PFSK-1 (cell line): ENCODE measurements around the gene PEAK1.

Experiments
- FOXP2 ChIP-seq: optimal IDR thresholded peaks from 2 replicates; pipeline ENCODE3; 2011; ENCODE audit warnings: borderline replicate concordance, control low read depth, inconsistent platforms; ENCODE audit not compliant: insufficient read depth; ENCODE audit errors: extremely low read length, extremely low read depth
- POLR2AphosphoS5 ChIP-seq: IDR thresholded peaks from 2 replicates; pipeline ENCODE4 v1.6.1; 2012; ENCODE audit warnings: low read depth, mild to moderate bottlenecking, control low read depth, low read length, moderate library complexity
- SIN3A ChIP-seq: IDR thresholded peaks from 2 replicates; pipeline ENCODE4 v1.6.1; 2012; ENCODE audit warnings: mild to moderate bottlenecking, low read length, moderate library complexity, borderline replicate concordance; ENCODE audit not compliant: insufficient read depth
- TAF1 ChIP-seq: IDR thresholded peaks from 2 replicates; pipeline ENCODE4 v1.6.1; 2012; ENCODE audit warnings: low read length, control low read depth, borderline replicate concordance; ENCODE audit not compliant: insufficient read depth
- TF ChIP-seq, protein P1 (sequence below), 2 experiments: IDR thresholded peaks; 2 replicates each; pipeline versions ENCODE4 v1.6.1 to v1.8.0; 2011 to 2012; ENCODE audit warnings: low read depth in 2 of 2, low read length in 2 of 2, control low read depth in 1 of 2, inconsistent platforms in 1 of 2, mild to moderate bottlenecking in 1 of 2, moderate library complexity in 1 of 2; ENCODE audit not compliant: insufficient read depth in 1 of 2

The PEAK1 gene

DNA sequence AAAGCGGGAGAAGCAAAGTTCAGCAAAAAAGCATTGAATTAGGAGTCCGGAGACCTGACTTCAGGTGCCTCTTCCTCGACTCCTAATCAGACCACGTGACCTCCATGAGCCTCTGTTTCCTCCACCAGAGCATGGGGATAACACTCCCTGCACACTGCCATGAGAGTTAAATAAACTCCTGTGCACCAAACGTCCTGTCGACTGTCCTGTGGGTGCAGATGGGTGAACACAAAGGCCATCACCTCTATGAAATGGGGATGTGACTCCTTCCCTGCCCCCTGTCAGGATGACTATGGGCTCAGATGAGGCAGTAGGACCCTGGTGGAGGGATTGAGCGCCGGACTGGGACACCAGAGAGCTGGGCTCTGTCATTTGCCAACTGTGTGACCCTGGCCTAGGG lies 335.5 kb downstream of the PEAK1 start:
- TF ChIP-seq TAF1 (no peak), SIN3A (no peak), POLR2AphosphoS5 (no peak), FOXP2 (no peak)
- TF ChIP-seq, protein P1, sequence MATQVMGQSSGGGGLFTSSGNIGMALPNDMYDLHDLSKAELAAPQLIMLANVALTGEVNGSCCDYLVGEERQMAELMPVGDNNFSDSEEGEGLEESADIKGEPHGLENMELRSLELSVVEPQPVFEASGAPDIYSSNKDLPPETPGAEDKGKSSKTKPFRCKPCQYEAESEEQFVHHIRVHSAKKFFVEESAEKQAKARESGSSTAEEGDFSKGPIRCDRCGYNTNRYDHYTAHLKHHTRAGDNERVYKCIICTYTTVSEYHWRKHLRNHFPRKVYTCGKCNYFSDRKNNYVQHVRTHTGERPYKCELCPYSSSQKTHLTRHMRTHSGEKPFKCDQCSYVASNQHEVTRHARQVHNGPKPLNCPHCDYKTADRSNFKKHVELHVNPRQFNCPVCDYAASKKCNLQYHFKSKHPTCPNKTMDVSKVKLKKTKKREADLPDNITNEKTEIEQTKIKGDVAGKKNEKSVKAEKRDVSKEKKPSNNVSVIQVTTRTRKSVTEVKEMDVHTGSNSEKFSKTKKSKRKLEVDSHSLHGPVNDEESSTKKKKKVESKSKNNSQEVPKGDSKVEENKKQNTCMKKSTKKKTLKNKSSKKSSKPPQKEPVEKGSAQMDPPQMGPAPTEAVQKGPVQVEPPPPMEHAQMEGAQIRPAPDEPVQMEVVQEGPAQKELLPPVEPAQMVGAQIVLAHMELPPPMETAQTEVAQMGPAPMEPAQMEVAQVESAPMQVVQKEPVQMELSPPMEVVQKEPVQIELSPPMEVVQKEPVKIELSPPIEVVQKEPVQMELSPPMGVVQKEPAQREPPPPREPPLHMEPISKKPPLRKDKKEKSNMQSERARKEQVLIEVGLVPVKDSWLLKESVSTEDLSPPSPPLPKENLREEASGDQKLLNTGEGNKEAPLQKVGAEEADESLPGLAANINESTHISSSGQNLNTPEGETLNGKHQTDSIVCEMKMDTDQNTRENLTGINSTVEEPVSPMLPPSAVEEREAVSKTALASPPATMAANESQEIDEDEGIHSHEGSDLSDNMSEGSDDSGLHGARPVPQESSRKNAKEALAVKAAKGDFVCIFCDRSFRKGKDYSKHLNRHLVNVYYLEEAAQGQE (IDR thresholded peaks at IDR 0.05; ENCODE audit: insufficient read depth in 1 of 2, low read depth in 2 of 2, low read length in 2 of 2), result no peak

DNA sequence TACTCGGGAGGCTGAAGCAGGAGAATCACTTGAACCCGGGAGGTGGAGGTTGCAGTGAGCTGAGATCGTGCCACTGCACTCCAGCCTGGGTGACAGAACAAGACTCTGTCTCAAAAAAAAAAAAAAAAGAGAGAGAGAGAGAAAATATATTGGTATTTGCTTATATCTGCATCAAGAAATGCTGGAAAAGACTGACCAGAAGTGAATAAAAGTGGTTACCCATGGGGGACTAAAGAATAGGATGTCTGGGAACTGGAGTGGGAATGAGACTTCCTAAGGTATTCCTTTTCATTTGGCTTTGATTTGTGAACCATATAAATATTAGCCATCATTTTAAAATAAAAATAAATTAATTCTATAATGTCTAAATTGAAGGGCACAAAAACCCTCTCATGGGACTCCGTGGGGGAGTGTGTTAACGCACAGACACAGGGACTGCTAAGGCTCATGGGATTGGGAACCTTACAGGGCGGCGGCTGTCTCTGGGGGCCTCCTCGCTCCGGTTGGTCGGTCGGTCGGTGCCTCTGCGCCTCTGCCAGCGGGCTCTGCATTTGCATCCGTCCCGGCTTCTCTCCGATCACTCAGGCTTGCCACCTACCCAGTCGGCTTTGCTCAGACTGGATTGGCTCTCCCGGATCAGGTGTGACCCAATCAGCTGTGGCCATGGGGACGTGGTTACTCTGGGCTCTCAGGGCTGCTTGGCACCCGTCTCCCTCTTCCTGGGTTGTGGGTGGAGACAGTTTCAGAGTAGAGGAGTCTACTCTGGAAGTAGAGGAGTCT lies 336.3 kb downstream of the PEAK1 start:
- TF ChIP-seq SIN3A, result no peak

DNA sequence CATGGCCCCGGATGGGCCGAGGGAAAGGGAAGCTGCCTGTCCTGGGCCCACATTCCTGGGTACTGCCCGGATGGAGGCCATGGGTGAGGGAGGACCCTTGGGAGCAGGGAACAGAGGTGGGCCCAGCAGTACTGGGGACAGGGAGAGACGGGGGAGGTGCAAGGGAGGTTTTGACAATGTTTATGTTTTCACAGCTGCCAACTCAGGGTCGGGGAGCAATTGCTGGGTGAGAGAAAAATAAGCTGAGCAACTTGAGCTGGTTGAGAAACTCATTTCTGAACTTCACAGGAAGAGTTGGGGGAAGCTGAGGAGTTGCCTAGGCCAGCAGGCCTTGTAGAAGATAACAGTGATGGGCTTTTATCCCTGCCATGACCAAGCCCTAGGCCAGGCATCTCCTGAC lies 337.9 kb downstream of the PEAK1 start:
- TF ChIP-seq POLR2AphosphoS5 (no peak), FOXP2 (no peak), SIN3A (no peak), TAF1 (no peak)
- TF ChIP-seq, protein P1 (IDR thresholded peaks at IDR 0.05; ENCODE audit: insufficient read depth in 1 of 2, low read depth in 2 of 2, low read length in 2 of 2), result no peak

DNA sequence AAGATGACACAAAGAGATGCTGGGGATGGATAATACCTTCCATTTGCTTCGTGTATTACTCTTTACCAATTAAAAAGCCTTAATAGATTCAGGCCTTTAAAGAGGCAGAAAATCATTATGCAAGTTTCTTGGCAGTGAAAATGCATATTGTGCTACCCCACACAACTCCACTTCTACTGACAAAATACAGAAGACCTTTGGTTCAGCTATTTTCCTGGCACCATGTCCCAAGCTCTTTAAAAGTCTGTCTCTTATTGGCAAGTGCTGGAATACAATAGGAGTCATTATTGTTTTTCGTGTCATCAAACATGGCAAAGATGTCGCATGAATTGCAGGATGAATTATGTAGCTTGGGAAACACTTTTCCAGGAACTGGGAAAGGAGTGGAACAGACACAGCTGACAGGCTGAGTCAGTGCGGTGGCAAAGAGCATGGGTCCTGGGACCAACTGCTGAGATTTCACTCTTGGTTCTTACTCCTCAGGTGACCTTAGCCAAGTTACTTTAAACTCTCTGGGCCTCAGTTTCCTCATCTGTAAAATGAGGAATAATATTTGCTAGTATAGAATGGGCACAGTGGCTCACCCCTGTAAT lies 343.5 kb downstream of the PEAK1 start:
- no peak for TF ChIP-seq FOXP2
- TF ChIP-seq, protein P1 (IDR thresholded peaks at IDR 0.05; ENCODE audit: insufficient read depth in 1 of 2, low read depth in 2 of 2, low read length in 2 of 2), result no peak
- no peak for TF ChIP-seq SIN3A
- TF ChIP-seq POLR2AphosphoS5, result no peak
- TF ChIP-seq TAF1, result no peak

DNA sequence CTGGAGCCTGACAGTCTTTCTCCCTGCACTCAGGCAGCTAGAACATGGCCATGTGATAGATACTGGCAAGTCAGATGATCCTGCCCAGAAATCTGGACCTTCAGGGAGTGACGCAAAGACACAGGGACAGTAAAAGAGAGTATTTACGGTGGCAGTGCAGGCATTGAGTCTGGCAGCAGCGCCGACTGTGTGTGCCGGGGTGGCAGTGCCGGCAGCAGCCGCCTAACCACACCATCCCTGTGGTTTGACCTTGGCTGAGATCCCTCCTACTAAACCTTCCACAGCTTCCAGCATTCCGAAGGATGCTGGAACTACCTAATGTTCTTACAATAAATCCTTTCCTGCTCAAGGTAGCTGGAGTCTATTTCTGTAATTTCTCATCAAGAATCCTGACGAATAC lies 344.4 kb downstream of the PEAK1 start:
- TF ChIP-seq, protein P1 (IDR thresholded peaks at IDR 0.05; ENCODE audit: insufficient read depth in 1 of 2, low read depth in 2 of 2, low read length in 2 of 2), result no peak
- no peak for TF ChIP-seq POLR2AphosphoS5
- no peak for TF ChIP-seq FOXP2
- TF ChIP-seq TAF1, result no peak
- TF ChIP-seq SIN3A, result no peak
